ENCODE results near the gene WFDC10A.

The WFDC10A gene

GRCh38 chr20:45593498-45593897 lies 36.0 kb upstream of the WFDC10A start:
- no peak overlapping the region for H3K4me3 ChIP-seq (ENCODE audit: low read length)
- no peak for DNase-seq (ENCODE audit: low read depth)
- TF ChIP-seq CTCF (conservative IDR thresholded peaks at IDR 0.05; ENCODE audit: low read length), result no peak

DNA sequence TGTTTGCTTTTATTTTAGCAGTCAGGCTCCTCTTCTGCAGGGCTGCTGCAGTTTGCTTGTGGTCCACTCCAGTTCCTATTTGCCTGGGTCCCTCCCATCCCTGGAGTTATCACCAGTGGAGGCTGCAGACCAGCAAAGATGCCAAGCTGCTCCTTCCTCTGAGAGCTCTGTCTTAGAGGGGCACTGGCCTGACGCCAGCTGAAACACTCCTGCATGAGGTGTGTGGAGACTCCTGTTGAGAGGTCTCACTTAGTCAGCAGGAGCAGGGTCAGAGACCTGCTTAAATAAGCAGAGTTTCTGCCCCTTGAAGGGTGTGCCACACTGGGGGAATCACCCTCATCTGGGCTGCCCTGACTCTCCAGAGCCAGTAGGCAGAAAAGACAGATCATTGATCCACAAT lies 34.3 kb upstream of the WFDC10A start:
- DNase-seq (ENCODE audit: low read depth), result no peak
- TF ChIP-seq CTCF (conservative IDR thresholded peaks at IDR 0.05; ENCODE audit: low read length), result no peak

GRCh38 chr20:45607810-45608209 lies 21.7 kb upstream of the WFDC10A start:
- no peak for DNase-seq (ENCODE audit: low read depth)
- H3K4me3 ChIP-seq (ENCODE audit: low read length), result no peak overlapping the region
- no peak for TF ChIP-seq CTCF (conservative IDR thresholded peaks at IDR 0.05; ENCODE audit: low read length)

More for the DNA sequence above, 34.3 kb upstream of the WFDC10A start:
- H3K4me3 ChIP-seq (ENCODE audit: low read length), result no peak overlapping the region

DNA sequence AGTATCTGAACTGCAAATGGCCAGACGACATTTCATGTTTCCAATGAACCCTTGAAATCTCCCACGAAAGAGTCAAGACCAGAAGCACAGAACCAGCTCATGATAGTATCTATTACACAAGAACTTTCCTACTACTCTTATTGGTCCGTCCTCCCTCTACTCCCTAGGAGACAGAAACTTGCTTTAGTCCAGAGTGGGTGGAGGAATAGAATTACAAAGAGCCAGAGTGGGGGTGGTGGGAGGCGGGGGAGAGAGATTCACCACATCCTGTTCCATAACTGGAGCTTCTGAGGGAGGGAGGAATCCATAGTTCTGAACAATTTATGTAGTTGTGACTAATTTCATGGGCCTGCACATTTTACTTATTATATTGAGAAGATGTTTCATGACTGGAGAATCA lies 18.5 kb upstream of the WFDC10A start:
- H3K4me3 ChIP-seq (ENCODE audit: low read length), result no peak overlapping the region
- DNase-seq (ENCODE audit: low read depth), result peak; percentile 80

DNA sequence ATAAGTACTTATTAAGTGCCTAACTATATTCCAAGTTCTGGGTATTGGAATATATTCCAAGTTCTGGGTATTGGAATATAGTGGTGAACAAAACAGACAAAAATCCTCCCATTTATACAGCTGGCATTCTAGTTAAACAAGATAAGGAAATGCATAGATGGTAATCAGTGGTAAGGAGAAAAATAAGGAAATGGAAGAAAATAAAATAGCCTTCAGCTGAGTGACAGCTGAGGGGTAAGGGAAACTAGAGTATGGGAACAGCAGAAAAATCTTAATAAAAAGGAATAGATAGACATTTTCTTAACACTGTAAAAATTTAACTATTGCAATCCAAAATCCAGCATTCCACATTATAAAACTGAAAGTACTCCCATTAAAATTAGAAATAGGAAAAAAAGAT lies 17.2 kb upstream of the WFDC10A start:
- no peak for DNase-seq (ENCODE audit: low read depth)
- H3K4me3 ChIP-seq (ENCODE audit: low read length), result no peak overlapping the region
- TF ChIP-seq CTCF (conservative IDR thresholded peaks at IDR 0.05; ENCODE audit: low read length), result no peak

More for the DNA sequence above, 18.5 kb upstream of the WFDC10A start:
- TF ChIP-seq CTCF (conservative IDR thresholded peaks at IDR 0.05; ENCODE audit: low read length), result no peak

DNA sequence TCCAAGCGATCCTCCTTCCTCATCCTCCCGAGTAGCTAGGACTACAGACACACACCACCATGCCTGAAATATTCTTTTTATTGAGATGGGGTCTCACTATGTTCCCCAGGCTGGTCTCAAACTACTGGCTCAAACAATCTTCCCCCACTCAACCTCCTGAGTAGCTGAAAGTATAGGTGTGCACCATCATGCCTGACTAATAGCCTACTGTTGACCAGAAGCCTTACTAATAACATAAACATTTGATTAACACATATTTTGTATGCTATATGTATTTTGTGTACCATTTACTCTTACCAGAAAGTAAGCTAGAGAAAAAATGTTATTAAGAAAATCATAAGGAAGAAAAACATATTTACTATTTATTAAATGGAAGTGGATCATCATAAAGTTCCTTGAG lies 11.9 kb upstream of the WFDC10A start:
- no peak for DNase-seq (ENCODE audit: low read depth)
- H3K4me3 ChIP-seq (ENCODE audit: low read length), result no peak overlapping the region
- no peak for TF ChIP-seq CTCF (conservative IDR thresholded peaks at IDR 0.05; ENCODE audit: low read length)

DNA sequence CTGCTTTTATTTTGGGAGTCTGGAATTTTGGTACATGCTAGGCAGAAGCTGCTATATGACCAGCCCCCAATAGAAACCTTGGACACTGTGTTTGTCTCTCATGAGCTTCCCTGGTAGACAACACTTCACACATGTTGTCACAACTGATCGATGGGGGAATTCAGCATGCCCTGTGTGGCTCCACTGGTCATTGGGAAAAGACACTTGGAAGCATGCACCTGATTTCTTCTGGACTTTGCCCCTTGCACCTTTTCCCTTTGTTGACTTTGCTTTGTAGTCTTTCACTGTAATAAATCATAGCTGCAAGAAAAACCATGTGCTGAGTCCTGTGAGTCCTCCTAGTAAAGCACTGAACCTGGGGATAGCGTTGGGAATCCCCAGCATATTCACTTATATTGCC lies 7.9 kb upstream of the WFDC10A start:
- no peak for DNase-seq (ENCODE audit: low read depth)
- no peak overlapping the region for H3K4me3 ChIP-seq (ENCODE audit: low read length)
- no peak for TF ChIP-seq CTCF (conservative IDR thresholded peaks at IDR 0.05; ENCODE audit: low read length)
